ENCODE results near the gene TMEM248.

DNA sequence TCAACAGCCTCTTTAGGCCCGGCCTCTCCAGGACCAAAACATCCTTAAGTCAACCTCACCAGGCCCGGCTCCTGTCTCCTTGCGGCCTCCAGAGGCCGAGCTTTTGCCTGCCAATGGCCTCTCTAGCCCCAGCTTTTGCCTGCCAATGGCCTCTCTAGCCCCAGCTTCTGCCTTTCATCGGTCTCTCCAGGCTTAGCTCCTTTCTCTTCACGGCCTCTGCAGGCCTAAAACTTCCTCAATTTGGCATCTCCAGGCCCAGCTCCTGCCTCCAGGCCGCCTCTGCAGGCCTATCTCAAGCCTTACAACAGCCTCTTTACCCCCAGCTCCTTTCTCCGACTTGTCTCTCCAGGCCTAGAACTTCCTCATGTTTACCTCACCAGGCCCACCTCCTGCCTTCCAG lies 15.7 kb upstream of the TMEM248 start:
- TF ChIP-seq, protein P1, sequence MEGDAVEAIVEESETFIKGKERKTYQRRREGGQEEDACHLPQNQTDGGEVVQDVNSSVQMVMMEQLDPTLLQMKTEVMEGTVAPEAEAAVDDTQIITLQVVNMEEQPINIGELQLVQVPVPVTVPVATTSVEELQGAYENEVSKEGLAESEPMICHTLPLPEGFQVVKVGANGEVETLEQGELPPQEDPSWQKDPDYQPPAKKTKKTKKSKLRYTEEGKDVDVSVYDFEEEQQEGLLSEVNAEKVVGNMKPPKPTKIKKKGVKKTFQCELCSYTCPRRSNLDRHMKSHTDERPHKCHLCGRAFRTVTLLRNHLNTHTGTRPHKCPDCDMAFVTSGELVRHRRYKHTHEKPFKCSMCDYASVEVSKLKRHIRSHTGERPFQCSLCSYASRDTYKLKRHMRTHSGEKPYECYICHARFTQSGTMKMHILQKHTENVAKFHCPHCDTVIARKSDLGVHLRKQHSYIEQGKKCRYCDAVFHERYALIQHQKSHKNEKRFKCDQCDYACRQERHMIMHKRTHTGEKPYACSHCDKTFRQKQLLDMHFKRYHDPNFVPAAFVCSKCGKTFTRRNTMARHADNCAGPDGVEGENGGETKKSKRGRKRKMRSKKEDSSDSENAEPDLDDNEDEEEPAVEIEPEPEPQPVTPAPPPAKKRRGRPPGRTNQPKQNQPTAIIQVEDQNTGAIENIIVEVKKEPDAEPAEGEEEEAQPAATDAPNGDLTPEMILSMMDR (IDR thresholded peaks at IDR 0.05) = no peak
- no peak for TF ChIP-seq POLR2A (IDR thresholded peaks at IDR 0.05)
